AG10803 (cell line): Measurements from ENCODE around the gene CHD3.

Source experiments
- DNase-seq: peaks from one replicate; pipeline ENCODE4 v3.0.0; 2010; ENCODE audit warnings: low read depth
- H3K4me3 ChIP-seq: 2 replicates; pipeline ENCODE4 v1.5.1; 2011; ENCODE audit warnings: mild to moderate bottlenecking, low read length, control low read depth
- CTCF ChIP-seq: conservative IDR thresholded peaks from 2 replicates; pipeline ENCODE4 v1.5.1; 2011; ENCODE audit warnings: mild to moderate bottlenecking, low read length, control low read depth, inconsistent platforms

CHD3 gene

GRCh38 chr17:7894226-7894625, 5.6 kb downstream of the CHD3 start:
- H3K4me3 ChIP-seq: no peak overlapping the region
- no peak for TF ChIP-seq CTCF
- no peak for DNase-seq

- no peak for DNase-seq
- H3K4me3 ChIP-seq: no peak overlapping the region
- no peak for TF ChIP-seq CTCF
These were observed 6.3 kb downstream of the CHD3 start for GRCh38 chr17:7894866-7895265.

- TF ChIP-seq CTCF: no peak
- no peak for DNase-seq
- H3K4me3 ChIP-seq: no peak overlapping the region
These were observed 8.5 kb downstream of the CHD3 start for GRCh38 chr17:7897090-7897489.

- H3K4me3 ChIP-seq: no peak overlapping the region
- TF ChIP-seq CTCF: peak; percentile 59
- peak; percentile 66 for DNase-seq
These were observed 9.2 kb downstream of the CHD3 start for GRCh38 chr17:7897773-7898172.

GRCh38 chr17:7903154-7904103, 14.8 kb downstream of the CHD3 start:
- no peak for TF ChIP-seq CTCF
- DNase-seq: no peak

GRCh38 chr17:7909089-7909488, 20.5 kb downstream of the CHD3 start:
- DNase-seq: no peak
- H3K4me3 ChIP-seq: no peak overlapping the region
- TF ChIP-seq CTCF: no peak

More at GRCh38 chr17:7903154-7904103, 14.8 kb downstream of the CHD3 start:
- H3K4me3 ChIP-seq: no peak overlapping the region

- no peak overlapping the region for H3K4me3 ChIP-seq
- TF ChIP-seq CTCF: no peak
- DNase-seq: no peak
These were observed 21.7 kb downstream of the CHD3 start for GRCh38 chr17:7910281-7910680.
